Endothelial cell of umbilical vein (primary cell): ENCODE measurements around the gene ZBTB17. TPM values are rescaled to one million over a fixed set of nuclear protein-coding genes. Genes with fewer than 3 reads are reported as not detected.

ENCODE experiments used
- BruUV-seq: library from RNA; stranded (reverse); fragments of 400-500 nt; replicated peaks from 2 replicates; lab custom pipeline; 2021; lab: Mats Ljungman, UMichigan
- CTCF ChIA-PET: fragments of 300-600, 350-600 bp; sonication (Branson Sonifier 250); formaldehyde crosslinking; loops from one replicate; lab custom pipeline; 2021; ENCODE audit warnings: antibody characterized with exemption, inconsistent platforms; lab: Charles Lee
- POLR2A ChIA-PET: fragments of 300-600, 350-600 bp; sonication (Branson Sonifier 250); formaldehyde crosslinking; loops from one replicate; lab custom pipeline; 2021; ENCODE audit warnings: antibody characterized with exemption, inconsistent platforms; lab: Charles Lee
- DNase-seq: peaks from one replicate; pipeline ENCODE4 v3.0.0-alpha.2; 2011; ENCODE audit warnings: low read depth, low spot score
- FAIRE-seq: peaks from 2 replicates; lab custom pipeline; 2011; peaks lifted over from hg19 to GRCh38; lab: Jason Lieb, UNC
- H2AFZ ChIP-seq: 2 replicates; pipeline ENCODE4 v1.6.0; 2012; ENCODE audit warnings: low read depth, low read length, control low read depth, inconsistent platforms
- H3K27ac ChIP-seq: 2 replicates; pipeline ENCODE4 v1.5.1; 2011; ENCODE audit warnings: low read depth, mild to moderate bottlenecking, control low read depth, low read length, moderate library complexity; ENCODE audit not compliant: insufficient read depth
- H3K27me3 ChIP-seq, 2 experiments: 2 replicates each; pipeline versions ENCODE4 v1.6.0 to v1.6.1; 2011; ENCODE audit warnings: low read length in 2 of 2, mixed read lengths in 1 of 2; ENCODE audit not compliant: control insufficient read depth in 2 of 2, insufficient read depth in 2 of 2
- H3K36me3 ChIP-seq, 2 experiments: 2 replicates in 1 of 2; 3 replicates in 1 of 2; pipeline ENCODE4 v1.5.1; 2011; ENCODE audit warnings: low read length in 2 of 2, mild to moderate bottlenecking in 1 of 2, moderate library complexity in 1 of 2; ENCODE audit not compliant: control insufficient read depth in 2 of 2, insufficient read depth in 2 of 2; ENCODE audit errors: extremely low read depth in 1 of 2
- H3K4me1 ChIP-seq: 3 replicates; pipeline ENCODE4 v1.5.1; 2011; ENCODE audit warnings: mild to moderate bottlenecking, low read length; ENCODE audit not compliant: control insufficient read depth, insufficient read depth; ENCODE audit errors: extremely low read depth
- H3K4me2 ChIP-seq: 2 replicates; pipeline ENCODE4 v1.6.1; 2011; ENCODE audit warnings: low read length, control low read depth, mixed read lengths; ENCODE audit not compliant: insufficient read depth
- H3K4me3 ChIP-seq, 3 experiments: fragments of 200-600 bp in 1 of 3; sonication (generic), shearing (Covaris generic) in 1 of 3; replicated peaks in 1 of 3; 2 replicates each; pipeline ENCODE4 v1.5.1; 2011 to 2016; ENCODE audit warnings: control low read depth in 3 of 3, low read length in 3 of 3, mild to moderate bottlenecking in 2 of 3, inconsistent platforms in 1 of 3, low read depth in 1 of 3, moderate library complexity in 1 of 3; ENCODE audit not compliant: insufficient read depth in 1 of 3
- H3K79me2 ChIP-seq: 2 replicates; pipeline ENCODE4 v1.6.0; 2012; ENCODE audit warnings: low read length, inconsistent platforms; ENCODE audit not compliant: control insufficient read depth, insufficient read depth
- H3K9ac ChIP-seq: replicated peaks from 2 replicates; pipeline ENCODE3; 2011; ENCODE audit warnings: low read length, control low read depth; ENCODE audit not compliant: insufficient read depth; ENCODE audit errors: extremely low read depth
- H3K9me1 ChIP-seq: replicated peaks from 3 replicates; pipeline ENCODE4 v1.6.0; 2011; ENCODE audit warnings: mild to moderate bottlenecking, low read length; ENCODE audit not compliant: control insufficient read depth, insufficient read depth; ENCODE audit errors: extremely low read depth
- H3K9me3 ChIP-seq: replicated peaks from 2 replicates; pipeline ENCODE4 v1.5.1; 2012; ENCODE audit warnings: low read length, inconsistent platforms; ENCODE audit not compliant: control insufficient read depth, insufficient read depth
- H4K20me1 ChIP-seq: replicated peaks from 2 replicates; pipeline ENCODE3; 2011; ENCODE audit warnings: mild to moderate bottlenecking, low read length; ENCODE audit not compliant: control insufficient read depth, insufficient read depth; ENCODE audit errors: extremely low read depth
- EZH2 ChIP-seq: IDR thresholded peaks from 2 replicates; pipeline ENCODE4 v1.6.1; 2012; ENCODE audit warnings: borderline replicate concordance, low read depth, mild to moderate bottlenecking, moderate library complexity, low read length, inconsistent platforms; ENCODE audit not compliant: severe bottlenecking
- FOS ChIP-seq: IDR thresholded peaks from 2 replicates; pipeline ENCODE4 v1.6.1; 2011; ENCODE audit warnings: mild to moderate bottlenecking, low read length, moderate library complexity, borderline replicate concordance; ENCODE audit not compliant: insufficient read depth
- GATA2 ChIP-seq: IDR thresholded peaks from 2 replicates; pipeline ENCODE4 v1.7.0; 2011; ENCODE audit warnings: low read depth, mild to moderate bottlenecking, moderate library complexity, mixed read lengths, low read length; ENCODE audit not compliant: insufficient read length, insufficient read depth
- JUN ChIP-seq: IDR thresholded peaks from 2 replicates; pipeline ENCODE4 v1.6.1; 2011; ENCODE audit warnings: borderline replicate concordance, low read depth; ENCODE audit not compliant: insufficient read length, insufficient read depth
- MYC ChIP-seq: IDR thresholded peaks from one replicate; pipeline ENCODE4 v1.6.1; 2011; ENCODE audit warnings: mild to moderate bottlenecking, low read depth, low read length
- POLR2A ChIP-seq: IDR thresholded peaks from 2 replicates; pipeline ENCODE4 v1.6.1; 2012; ENCODE audit warnings: low read depth, mild to moderate bottlenecking, control low read depth, low read length
- POLR2AphosphoS5 ChIP-seq: IDR thresholded peaks from 2 replicates; pipeline ENCODE4 v1.6.1; 2012; ENCODE audit warnings: low read depth, mild to moderate bottlenecking, control low read depth, low read length, moderate library complexity; ENCODE audit not compliant: insufficient read depth
- dilution Hi-C: fragments of 300-500 bp; cut with MboI; formaldehyde crosslinking; loops from one replicate; pipeline ENCODE4 v1.15.0; 2019; ENCODE audit warnings: low sequenced_read_pairs; ENCODE audit not compliant: extremely low pct_ligation_motif_present
- intact Hi-C: fragments of 100-400 bp; cut with micrococcal nuclease; formaldehyde crosslinking; loops from one replicate; pipeline ENCODE4 v1.10.0; 2022
- polyA plus RNA-seq, 4 experiments: library from polyadenylated mRNA; depleted of rRNA in 3 of 4; stranded (reverse) in 3 of 4; unstranded in 1 of 4; fragments of >200 nt; gene quantifications; 2 replicates each; pipeline versions ENCODE4 v1.2.1 to v1.2.3, GENCODE V29; 2011 to 2012; ENCODE audit warnings: missing spikeins in 1 of 4
- total RNA-seq: library from RNA; stranded (reverse); gene quantifications from 2 replicates; pipeline ENCODE4 v1.2.3, GENCODE V29; 2021
- TF ChIP-seq, protein P1 (sequence below), 2 donors: IDR thresholded peaks; 1 replicate in 1 of 2; 2 replicates in 1 of 2; pipeline ENCODE4 v1.5.1; 2011; ENCODE audit warnings: low read length in 2 of 2, mild to moderate bottlenecking in 2 of 2, moderate library complexity in 2 of 2, control low read depth in 1 of 2, inconsistent platforms in 1 of 2, low read depth in 1 of 2; ENCODE audit not compliant: insufficient read depth in 1 of 2; ENCODE audit errors: extremely low read depth in 1 of 2
- TF ChIP-seq, protein P2 (sequence below): IDR thresholded peaks from 2 replicates; pipeline ENCODE4 v1.6.1; 2011; ENCODE audit not compliant: insufficient read depth, insufficient read length

The ZBTB17 gene
- total and polyA plus RNA-seq, 2 donors (not counting 3 experiments of a cell fraction or from before 2014, with no cell fraction given) = 43.9 to 72.7 TPM

GRCh38 chr1:16022393-16022792, 46.5 kb upstream of the ZBTB17 start:
- Histone ChIP-seq H3K36me3 (no peaks in the 10 kb centered on the region), H3K9me1 (no peaks in the 10 kb centered on the region), H2AFZ (no peak overlapping the region), H3K79me2 (no peaks in the 10 kb centered on the region), H3K4me2 (no peak overlapping the region), H4K20me1 (no peaks in the 10 kb centered on the region), H3K4me3 (no peak overlapping the region), H3K9me3 (no peaks in the 10 kb centered on the region), H3K27ac (no peak overlapping the region), H3K9ac (no peak overlapping the region), H3K4me1 (no peaks in the 10 kb centered on the region), H3K27me3 (no peaks in the 10 kb centered on the region)
- TF ChIP-seq, protein P1, sequence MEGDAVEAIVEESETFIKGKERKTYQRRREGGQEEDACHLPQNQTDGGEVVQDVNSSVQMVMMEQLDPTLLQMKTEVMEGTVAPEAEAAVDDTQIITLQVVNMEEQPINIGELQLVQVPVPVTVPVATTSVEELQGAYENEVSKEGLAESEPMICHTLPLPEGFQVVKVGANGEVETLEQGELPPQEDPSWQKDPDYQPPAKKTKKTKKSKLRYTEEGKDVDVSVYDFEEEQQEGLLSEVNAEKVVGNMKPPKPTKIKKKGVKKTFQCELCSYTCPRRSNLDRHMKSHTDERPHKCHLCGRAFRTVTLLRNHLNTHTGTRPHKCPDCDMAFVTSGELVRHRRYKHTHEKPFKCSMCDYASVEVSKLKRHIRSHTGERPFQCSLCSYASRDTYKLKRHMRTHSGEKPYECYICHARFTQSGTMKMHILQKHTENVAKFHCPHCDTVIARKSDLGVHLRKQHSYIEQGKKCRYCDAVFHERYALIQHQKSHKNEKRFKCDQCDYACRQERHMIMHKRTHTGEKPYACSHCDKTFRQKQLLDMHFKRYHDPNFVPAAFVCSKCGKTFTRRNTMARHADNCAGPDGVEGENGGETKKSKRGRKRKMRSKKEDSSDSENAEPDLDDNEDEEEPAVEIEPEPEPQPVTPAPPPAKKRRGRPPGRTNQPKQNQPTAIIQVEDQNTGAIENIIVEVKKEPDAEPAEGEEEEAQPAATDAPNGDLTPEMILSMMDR (IDR thresholded peaks at IDR 0.05; ENCODE audit: extremely low read depth in 1 of 2, insufficient read depth in 1 of 2, low read depth in 1 of 2, low read length in 2 of 2) = no peak
- TF ChIP-seq FOS (no peak), EZH2 (no peak), POLR2AphosphoS5 (no peak), MYC (no peak), POLR2A (no peak), GATA2 (no peak), JUN (no peak)
- TF ChIP-seq, protein P2, sequence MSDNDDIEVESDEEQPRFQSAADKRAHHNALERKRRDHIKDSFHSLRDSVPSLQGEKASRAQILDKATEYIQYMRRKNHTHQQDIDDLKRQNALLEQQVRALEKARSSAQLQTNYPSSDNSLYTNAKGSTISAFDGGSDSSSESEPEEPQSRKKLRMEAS = no peak
- DNase-seq (no peak), FAIRE-seq (no peak)
- ChIA-PET CTCF (no interaction called here), POLR2A (no interaction called here)
- intact Hi-C loops (no loop called here), dilution Hi-C loops (no loop called here)
- BruUV-seq = no TSS peak
